HG03103 (cell line): ENCODE results near the gene CYB5R2.
A peak's percentile ranks its signal among the peaks of the same experiment; 100 is the strongest.

Source experiments
- ATAC-seq: cut with Tn5 transposase; IDR thresholded peaks from one replicate; pipeline ENCODE4 v1.9.1; 2021; ENCODE audit warnings: low read depth; ENCODE audit not compliant: unreplicated experiment

The CYB5R2 gene

DNA sequence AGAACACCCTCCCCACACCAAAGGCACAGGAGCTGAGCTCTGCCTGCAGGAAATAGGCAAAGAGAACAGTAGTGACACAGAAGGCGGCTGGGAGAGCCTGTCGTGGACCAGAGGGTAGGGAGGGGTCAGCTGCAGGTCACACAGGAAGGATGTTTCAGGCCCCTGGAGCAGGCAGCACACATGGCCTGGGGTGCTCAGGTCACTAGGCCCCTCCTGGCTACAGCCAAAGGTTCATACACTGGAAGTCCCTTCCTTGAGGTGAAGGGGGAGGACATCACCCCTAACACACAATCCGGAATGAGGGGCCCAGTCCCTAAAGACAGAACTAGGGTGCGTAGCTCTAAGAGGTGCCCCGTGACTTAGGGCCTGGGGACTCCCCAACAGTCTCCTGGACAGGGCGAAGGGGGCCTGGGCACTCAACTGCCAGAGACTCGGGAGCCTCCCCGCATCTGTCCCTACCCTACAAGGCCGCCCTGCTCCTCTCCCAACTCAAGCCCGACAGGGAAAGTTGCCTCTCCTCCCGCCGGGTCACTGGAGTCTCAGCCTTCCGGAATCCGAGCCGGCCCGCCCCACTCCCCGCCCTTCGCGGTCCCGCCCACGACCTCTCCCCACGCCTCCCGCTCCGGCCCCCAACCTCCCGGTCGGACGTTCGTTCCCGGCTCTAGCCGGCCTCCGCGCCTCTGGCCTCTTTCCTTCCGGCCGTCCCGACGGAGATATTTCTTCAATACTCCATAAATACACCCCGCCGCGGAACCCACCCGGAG lies at the start of gene CYB5R2:
CYB5R2 (minus strand) TSS at position 541 of the 764 bp plus-strand sequence. CDS start 675 bp downstream, outside the sequence.
- ATAC-seq = no peak

DNA sequence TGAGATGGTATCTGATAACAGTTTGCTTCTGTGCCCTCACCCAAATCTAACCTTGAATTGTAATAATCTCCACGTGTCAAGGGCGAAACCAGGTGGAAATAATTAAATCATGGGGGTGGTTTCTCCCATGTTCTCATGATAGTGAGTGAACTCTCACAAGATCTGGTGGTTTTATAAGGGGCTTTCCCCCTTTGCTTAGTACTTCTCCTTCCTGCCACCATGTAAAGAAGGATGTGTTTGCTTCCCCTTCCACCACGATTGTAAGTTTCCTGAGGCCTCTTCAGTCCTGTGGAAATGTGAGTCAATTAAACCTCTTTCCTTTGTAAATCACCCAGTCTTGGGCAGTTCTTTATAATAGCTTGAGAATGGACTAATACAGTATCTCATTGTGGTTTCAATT lies 41.5 kb upstream of the CYB5R2 start:
- no peak for ATAC-seq

DNA sequence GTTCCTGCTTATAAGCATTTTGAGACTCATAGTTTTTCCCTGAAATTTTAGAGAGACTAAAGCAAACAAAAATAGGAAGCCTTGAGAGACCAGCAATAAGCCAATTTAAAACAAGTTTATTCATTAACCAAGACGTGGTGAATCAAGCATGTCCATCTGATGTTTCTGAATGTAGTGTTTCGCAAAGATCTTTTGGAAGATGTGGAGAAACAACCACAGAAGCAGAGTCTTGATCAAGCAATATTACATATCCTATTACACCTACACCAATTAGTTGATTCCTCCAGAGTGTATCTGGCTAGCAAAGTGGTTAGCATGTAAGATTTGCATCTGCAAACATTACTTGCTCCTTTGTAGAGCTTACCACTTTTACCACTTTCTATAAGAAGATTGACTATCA lies 33.1 kb upstream of the CYB5R2 start, which contains the start of gene OVCH2:
OVCH2 (minus strand) TSS at position 101 of the 400 bp plus-strand sequence; CDS start at position 18, 83 bp downstream.
- no peak for ATAC-seq

DNA sequence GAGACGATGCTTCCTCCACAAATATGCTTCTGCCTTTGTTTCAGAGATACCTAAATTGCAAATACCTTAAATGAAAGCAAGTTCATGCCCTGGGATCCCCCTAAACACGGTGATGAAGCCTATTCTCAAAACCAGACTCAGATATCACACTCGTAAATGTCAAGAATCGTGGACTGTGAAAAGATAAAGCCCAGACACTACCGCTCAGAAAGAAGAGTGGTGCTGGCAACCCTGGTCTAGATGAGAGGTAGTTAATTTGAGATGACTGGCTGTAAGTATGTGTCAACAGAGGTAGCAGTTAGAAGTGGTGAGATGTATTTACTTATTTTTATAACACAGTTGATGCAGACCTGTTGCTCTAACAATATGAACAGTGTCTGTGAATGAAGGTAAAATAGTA lies 30.4 kb upstream of the CYB5R2 start:
- no peak for ATAC-seq

DNA sequence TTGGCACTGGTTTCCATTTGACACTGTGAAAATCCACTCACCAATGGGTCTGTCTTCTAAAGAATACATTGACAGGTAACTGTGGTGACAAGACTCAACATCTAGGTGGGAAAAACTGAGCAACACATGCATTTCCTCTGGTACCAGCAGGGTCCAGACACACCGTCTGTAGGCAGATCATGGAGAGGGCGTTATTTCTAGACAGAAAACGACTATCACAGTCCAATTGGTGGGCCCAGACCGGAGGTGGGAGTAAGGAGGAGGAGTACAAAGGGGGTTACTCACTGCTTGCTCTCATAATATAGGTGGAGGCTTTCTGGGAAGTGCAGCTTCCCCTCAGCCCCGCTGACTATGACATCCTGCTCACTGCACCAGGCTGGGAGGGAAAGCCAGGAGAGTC lies 23.1 kb upstream of the CYB5R2 start:
- ATAC-seq = no peak

DNA sequence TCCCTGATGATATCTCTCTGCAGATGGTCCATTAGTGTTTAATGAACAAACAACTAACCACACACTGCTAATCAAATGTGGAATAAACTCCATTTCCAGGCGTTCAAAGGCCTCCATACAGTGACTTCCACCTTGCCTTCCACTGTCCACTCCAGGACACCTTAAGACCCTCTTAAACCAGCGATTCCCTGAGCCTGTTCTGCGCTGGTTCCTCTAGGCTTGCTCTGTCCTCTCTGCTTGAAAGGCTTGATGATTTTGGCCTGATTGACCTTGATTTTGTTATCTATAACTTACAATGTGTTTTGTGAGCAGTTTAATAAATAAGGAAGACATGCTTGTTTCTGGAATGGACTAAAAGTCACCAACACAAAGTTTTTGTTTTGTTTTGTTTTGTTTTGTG lies 20.9 kb upstream of the CYB5R2 start:
- ATAC-seq = no peak

DNA sequence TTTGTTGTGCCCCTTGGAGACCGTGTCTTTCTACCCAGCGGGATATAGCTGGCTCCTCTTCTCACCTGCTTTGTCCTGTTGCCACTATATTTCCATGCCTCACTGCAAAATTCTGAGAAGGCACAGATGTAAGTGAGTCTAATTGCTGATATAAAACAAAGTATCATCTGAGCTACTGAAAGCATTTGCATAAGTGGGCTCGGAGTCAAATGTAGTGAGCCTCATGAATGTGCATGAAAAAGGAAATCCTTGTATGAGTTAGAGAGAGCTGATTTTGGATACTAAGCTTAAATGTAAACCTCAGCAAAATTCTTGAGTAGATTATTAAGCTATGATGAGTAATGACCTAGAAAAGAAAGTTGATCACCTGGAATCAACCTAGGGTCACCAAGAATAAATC lies 19.1 kb upstream of the CYB5R2 start:
- ATAC-seq = no peak

DNA sequence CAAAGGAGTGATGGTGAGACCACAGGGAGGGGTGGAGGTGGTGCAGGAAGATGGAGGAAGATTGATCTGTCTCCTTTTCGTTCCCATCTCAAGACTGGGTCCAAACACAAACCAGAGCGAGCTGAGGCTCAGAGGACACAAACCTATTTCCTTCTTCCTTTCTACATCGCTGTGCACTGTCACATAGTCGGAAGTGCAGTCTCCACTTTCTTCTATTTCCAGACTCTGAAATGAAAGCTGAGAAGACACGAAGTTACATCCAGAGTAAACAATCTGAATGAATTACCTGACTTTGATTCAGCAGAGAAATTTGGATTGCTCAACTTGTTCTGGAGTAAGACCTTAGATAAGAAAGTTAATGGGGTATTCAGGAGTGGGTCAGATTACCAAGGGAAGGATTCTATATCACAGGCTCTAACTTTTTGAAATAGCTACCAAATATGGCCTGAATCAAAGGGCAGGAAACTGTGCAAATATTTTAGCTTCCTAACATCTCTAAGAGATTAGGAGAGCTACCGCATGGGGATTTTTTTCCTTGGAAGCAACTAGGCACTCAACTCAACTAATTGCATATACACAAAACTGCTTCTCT lies 18.6 kb upstream of the CYB5R2 start:
- no peak for ATAC-seq

DNA sequence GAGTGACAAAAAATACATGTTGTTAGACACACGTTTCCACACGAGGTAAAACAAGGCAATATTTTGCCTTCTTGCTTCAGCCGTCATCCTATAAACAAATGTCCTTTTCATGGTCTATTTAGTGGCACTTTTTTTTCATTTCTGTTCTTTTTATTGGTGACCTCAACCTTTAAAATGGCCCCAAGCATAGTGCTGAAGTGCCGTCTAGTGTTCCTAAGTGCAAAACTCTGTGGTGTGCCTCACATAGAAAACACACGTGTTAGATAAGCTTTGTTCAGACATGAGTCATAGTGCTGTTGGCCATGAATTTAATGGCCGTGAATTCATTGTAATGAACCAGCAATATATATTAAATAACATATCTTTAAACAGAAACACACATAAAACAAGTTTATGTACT lies 17.3 kb upstream of the CYB5R2 start:
- peak; percentile 48 for ATAC-seq

DNA sequence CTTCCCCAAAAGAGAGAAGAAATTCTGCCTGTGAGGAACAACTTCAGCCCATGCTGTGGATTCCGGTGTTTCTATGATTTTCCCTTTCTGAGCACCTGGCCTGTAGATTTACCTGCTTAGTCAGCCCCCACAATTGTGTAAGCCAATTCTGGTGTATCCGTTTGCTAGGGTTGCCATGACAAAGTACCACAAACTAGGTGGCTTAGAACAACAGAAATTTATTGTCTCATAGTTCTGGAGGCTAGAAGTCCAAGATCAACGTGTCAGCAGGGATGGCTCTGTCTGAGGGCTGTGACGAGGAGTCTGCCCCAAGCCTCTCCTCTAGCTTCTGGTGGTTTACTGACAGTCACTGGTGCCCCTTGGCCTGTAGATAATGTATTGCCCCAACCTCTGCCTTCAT lies 15.9 kb upstream of the CYB5R2 start:
- no peak for ATAC-seq

DNA sequence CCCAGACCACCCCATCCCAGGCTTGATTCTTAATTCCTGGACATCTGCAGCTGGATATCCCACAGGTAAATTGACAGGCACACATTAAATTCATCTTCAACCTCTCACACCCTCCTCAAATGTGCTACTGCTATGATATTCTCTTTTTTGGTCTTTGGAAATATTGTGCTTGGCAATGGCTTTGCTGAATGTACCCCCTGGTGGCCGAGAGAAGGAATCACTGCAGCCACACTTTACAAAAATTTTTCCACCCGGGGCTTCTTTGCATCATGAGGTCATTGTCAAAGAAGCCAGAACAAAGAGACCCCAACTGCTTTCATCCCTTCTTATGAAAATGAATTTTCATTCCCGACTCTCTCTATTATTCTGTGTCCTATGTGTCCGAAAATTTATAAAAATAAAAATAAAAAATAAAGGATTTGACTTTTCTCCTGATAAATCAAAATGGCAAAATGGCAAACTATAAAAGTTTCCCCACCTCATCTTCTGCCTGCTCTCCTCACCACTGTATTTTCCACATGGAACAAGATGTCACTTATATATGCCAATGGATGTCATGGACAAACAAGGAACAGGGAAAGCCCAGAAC lies 15.0 kb upstream of the CYB5R2 start:
- peak; percentile 60 for ATAC-seq

DNA sequence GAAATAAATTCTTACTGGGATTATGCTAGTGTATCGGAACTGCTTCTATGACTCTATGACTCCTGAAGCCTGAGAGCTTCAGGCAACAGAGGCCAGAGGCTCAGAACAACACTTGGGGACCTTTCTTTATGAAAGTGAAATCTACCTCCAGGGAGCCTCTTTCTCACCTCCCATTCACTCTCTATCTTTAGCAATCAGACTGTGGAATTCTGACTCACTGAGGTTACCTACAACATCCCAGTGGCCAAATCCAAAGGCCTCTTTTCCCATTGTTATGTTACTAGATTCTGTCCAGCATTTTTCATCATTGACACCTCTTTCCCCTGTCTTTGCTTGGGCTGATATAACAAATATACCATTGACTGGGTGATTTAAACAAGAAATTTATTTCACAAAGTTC lies 14.1 kb upstream of the CYB5R2 start:
- no peak for ATAC-seq

DNA sequence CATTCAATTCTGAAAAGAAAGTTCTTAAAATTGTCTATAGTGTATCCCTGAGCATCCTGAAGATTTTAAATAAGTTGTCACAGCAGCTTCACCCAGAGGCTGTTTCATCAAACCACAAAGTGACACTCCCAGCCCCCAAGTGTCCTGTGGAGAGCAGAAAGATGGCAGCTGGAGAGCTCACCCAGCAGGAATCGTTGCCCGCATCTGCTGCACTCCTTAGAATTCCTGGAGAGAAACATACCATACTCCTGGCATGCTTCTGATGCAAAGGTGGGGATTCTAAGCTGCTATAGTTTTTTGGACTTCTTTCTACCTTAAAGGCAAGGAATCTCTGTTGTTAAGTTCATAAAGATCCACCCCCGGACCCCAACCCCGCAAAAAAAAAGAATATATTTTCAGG lies 13.5 kb upstream of the CYB5R2 start:
- no peak for ATAC-seq

DNA sequence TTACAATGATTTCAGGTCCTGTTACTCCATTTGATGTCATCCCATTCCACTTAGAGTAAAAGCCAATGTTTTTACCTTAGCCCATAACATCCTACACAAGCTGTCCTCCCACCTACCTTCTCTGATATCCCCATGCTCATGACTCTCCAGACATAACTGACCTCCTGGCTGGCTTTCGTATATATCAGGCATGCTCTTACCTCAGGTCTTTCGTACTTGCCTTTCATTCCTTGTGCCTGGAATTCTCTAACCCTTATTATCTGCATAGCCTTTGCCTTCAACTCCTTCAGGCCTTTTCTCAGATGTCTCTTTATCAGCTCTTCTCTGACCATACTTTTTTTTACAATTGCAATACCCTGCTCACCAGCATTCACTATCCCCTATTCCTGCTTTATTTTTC lies 10.3 kb upstream of the CYB5R2 start:
- no peak for ATAC-seq

DNA sequence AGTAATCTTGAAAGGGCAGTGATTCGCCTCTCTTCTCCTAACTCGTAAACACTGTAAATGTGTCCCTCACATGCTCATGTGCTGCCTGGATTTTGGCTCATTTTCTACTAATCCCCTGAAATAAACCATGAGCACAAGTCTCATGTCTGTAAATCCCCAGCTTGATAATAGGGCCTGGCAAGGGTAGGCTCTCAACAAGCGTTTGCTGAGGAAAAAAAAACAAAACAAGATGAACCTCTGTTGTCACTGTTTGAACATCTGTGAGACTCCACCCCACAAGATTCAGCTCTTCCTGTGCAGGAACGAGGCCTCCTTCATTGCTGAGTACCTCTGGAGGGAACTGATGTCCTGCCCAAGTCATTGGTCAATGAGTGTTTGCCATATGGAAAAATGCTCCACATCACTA lies 4.5 kb upstream of the CYB5R2 start:
- ATAC-seq = no peak

DNA sequence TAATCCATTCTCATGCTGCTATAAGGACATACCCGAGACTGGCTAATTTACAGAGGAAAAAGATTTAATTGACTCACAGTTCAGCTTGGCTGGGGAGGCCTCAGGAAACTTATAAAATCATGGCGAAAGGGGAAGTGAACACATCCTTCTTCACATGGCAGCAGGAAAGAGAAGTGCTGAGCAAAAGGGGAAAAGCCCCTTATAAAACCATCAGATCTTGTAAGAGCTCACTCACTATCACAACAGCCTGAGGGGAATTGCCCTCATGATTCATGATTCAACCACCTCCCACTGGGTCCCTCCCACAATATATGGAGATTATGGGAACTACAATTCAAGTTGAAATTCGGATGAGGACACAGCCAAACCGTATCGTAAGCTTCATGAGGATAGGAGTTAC lies 3.8 kb upstream of the CYB5R2 start:
- ATAC-seq = no peak

DNA sequence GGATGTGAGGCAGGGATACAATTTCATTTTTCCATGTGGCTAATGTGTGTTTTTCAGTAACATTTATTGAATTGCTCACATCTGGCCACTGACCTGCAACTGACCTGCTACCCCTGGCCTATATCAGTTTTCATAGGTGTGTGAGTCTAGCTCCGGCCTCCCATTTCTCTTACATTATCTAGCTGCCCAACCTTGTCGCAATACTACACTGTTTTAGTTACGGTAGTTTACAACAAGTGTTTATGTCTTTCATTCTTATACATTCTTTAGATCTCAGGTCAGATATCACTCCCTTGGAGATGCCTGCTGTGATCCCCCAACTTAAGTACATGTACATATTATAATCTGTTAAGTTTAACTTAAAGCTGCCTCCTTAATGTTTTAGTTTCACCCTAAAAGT lies 2.3 kb upstream of the CYB5R2 start:
- no peak for ATAC-seq

DNA sequence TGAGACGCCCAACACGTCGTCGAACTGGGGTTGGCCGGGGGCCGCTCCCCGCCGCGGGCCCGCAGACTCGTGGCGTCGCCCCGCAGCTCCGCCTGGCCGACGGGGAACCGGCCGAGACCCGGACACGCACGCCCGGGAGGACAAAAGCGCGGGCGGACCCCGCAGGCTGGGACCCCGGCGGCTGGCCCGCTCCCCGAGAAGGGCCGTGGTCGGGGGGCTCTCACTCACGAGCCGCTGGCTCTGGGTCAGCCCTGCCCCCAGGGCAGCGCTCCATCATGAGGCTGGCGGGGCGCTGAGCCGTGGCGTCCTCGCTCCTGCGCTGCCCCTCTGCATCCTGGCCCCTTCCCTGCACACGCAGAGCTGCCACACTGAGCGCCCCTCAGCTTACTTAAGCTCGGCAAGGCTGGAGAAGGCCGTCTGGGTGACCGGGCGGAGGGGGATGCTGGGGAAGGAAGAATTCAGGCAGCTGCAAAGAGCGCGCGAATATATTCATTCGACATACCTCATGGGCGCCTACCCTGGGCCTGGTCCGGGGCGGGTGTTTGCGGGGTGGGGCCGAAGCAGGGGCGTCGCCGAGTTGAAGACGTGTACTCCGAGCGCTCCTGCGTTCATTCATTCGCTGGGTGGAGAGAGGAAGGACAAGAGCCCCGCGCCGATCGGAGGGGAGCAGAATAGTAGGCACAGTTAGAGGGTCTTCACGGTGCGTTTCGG lies 579 bp upstream of the CYB5R2 start:
- no peak for ATAC-seq

DNA sequence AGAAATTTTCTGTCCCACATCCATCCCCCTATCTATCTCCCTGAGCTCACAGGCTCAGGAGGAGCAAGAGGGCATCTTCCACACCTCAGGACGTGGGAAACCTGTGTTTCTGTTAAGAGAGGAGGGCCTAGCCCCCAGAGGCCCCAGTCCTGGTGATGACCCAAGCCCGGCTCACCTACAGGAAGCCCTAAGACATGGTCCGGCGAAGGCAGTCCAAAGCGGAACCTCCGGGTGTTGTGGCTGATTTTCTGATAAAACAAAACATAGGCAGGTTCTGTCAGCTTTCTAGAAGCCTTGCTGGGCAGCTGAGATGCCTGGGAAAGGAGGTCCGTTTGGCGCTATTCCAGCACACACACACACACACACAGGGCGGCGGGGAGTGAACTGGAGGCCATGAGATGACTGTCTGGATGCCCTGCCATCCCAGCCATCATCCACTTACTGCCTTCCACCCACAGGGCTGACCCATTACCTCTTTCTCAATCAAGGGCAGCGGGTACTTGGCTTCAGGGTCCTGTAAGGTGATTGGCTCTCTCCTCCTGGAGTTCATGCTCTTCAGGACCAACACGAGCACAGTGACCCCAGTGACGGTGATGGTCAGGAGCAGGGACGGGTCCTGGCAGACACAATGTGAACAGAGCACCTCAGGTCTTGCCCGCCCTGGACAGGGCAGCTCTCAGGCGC lies 882 bp downstream of the CYB5R2 start:
- no peak for ATAC-seq

DNA sequence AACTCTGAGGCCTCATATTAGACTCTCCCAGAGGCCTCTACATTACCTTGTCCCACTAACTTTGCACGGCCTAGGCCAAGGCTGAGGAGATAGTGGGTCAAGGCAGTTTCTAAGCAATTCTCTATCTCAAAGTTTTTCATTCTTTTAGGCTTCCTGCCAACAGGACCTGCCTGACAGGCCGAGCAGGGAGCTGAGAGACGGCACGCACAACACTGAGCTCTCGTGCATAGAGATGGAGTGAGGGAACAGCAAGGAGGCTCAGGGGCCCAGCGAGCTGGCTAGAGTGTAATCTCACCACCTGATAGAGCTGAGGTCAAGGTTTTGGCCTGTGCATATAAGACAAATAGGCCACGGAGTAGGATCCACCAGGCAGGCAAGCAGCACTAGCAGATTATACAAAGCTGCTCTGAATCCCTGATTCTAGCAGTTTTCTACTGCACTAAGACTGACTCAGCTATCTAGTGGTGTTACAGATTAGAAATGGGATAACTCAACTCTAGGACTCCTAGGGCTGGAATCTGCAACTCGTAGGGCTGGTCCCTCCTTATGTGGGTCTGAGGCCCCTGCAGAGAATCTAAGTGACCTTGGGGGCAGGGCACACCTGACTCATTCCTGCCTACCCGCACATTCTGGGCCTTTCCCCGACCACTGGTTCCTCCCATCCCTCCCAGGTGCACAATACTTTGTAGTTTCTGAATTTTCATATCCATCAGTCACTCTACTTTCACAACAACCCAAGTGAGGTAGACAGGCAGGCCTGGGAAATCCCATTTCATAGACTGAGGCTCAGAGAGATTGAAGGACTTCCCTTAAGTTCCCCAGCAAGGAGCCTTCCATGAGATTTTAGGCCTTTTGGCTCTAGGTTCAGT lies 1.7 kb downstream of the CYB5R2 start:
- ATAC-seq = peak; percentile 48
